SH-SY5Y (cell line): ENCODE results near the gene SLC30A3.
A peak's percentile ranks its signal among the peaks of the same experiment; 100 is the strongest.

Source experiments
- GATA2 ChIP-seq: IDR thresholded peaks from 2 replicates; pipeline ENCODE4 v1.6.1; 2011; ENCODE audit warnings: mild to moderate bottlenecking, low read depth, low read length
- GATA3 ChIP-seq: IDR thresholded peaks from 2 replicates; pipeline ENCODE4 v1.6.1; 2011; ENCODE audit warnings: low read depth, mild to moderate bottlenecking, low read length, moderate library complexity

SLC30A3 gene

DNA sequence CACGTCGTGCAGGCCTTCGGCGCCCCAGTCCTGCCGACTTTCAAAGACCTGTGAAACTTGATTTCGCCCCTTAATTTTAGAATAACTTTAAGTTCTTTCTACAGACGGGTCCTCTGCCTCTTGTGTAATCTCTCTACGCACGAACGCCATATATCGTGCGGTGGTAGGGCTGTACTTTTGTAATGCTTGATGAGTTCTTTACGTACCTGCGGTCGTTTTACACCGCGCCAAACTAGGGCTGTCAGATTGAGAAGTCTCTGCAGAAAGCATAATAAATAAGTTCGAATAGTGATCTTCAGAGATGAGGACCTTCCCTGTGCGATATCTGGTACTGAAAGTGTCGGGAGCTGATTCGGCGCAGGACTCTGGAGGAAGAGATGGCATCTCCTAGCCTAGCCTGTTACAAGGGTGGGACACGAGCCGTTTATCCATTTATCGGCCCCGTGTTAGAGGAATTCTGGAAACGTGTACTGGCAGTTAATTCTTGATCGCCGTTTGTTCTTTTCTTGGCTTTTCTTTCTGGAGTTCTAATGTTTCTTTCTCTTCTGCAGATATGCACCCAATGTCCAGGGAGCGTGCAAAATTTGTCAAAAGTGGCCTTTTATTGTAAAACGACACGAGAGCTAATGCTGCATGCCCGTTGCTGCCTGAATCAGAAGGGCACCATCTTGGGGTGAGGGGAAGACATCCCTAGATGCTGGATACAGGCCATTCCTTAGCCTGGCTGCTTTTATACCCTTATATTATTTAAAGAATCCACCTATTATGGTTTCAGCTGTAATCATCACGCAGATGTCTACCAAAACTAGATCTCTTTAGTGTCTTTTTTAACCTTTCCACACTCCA is 50.0 kb downstream of the SLC30A3 start:
- TF ChIP-seq GATA3 (no peak), GATA2 (peak; percentile 51; the same call in 1 of the 2 replicates)

DNA sequence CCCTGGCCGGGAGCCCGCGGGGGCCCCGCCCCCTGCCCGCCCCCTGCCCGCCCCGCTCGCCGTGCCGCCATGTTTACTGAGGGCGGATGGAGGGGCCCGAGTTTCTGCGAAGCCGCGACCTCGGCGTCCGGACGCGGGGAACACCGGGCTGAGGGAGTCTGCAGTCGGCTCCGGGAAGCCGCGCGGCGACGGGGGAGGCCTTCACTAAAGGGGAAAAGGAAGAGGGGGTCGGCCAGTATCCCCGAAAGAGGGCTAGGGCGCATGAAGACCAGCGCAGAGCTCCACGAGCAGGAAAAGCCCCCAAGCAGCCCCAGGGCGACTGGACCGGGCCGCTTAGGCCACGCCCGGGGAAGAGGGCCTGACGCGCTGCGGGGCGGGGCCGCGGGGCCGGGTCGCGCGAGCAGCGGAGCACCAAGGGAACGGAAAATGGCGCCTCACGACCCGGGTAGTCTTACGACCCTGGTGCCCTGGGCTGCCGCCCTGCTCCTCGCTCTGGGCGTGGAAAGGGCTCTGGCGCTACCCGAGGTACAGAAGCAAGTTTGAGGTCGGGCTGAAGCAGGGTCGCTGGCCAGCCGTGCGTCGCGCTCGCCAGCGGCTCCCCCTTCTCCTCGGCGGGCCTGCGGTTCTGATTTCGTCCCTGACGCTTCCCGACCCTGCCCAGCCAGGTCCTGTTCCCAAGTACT is 50.8 kb downstream of the SLC30A3 start, which contains the start of the genes ATRAID and SLC5A6:
Gene ATRAID, plus strand, starts transcription at position 99 of the 683 bp plus-strand sequence. Its CDS starts 328 bp downstream, at position 427.
Gene SLC5A6, minus strand, starts transcription at position 326 of the 683 bp plus-strand sequence. CDS start 4,618 bp downstream, outside the sequence.
- TF ChIP-seq GATA3: no peak
- no peak; the same call in 1 of the 2 replicates for TF ChIP-seq GATA2

DNA sequence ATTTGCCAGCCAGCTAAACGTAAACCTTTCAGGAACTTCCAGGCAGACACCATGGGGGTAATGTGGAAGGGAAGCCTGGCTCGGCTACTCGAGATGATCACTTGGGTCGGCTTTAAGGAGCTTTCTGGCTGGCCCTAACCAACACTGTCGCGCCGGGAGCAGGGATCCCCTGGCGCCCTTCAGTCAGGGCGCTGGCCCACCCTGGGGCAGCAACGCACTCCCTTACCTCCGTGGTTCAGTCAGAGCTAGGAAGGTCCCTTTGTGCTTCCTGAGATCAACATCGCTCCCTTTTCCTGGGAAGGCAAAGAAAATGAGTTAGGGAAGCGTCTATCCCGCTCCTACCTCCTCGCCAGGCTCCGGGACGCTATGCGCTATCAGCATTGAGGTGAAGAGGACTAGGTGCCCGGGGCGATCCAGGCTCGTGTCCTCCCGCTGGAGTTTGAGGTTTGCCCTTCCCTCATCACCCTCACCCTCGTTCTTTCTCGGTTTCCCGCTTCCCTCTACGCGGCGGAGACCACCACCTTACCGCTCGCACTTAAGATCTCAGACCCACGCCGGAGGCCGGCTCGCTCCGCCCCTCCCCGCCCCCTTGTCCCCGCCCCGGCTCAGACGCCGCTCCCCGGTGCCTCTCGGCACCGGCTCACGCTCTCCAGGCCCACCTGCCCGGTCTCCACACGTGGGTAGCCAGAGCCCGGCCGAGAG is 51.5 kb downstream of the SLC30A3 start:
- TF ChIP-seq GATA3: no peak
- no peak for TF ChIP-seq GATA2

DNA sequence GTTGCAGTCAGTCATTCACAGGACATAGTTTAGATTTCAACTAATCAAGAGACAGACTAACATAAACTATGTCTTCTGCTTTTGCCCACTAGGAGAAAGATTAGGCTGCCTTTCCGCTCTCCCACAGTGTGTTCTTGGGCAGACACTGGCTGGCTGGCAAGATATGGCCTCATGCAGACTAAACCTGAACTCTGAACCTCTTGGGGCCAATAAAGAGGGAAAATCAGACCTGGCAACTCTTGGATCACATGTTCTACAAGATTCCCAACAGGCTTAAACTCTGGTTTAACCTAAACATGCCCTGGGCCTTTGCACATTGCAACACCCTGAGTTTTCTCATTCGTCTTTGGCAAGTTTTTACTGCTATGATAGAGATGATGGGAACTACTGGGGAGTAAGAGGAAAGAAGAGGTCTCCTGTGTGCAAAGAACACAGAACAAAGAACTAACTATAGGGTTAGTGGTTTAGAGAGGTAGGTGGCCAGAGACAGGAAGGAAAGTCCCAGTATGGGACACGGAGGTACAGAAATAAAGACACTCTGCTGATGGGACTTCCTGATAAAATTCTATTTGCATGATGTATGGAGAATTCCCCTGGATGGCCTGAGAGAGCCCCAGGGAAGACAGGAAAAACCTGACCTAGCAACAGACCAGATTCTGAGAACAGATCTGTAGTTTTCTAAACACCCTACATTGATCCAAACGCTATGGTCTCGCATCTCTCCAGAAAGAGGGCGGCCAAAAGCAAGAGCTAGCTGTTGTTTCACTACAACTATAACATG is 53.0 kb downstream of the SLC30A3 start:
- TF ChIP-seq GATA3: no peak
- TF ChIP-seq GATA2: no peak

DNA sequence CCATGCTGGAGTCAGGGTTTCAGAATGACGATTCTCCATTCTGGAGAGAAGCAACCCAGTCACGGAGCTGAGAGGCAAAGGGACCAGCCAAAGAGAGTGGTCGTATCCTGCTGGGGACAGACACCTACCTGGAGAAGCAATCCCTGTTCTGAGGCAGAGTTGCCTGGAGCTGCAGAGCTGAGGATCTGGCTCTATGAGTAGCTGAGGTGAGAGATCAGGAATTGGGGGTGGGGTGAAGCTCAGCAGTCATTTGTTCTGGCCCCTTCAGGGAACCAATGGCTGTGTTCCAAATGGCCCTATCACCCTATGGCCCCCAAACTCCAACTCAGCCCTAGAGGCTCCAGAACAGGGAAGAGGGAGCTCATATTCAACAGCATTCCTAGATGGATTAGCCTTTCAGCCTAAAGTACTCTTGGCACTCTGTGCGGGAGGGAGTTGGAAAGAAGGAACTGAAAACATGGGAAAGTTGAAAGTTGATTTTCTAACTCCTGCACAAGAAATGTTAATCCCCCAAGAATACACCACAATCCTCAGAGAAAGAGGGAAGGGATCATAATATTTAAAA is 54.3 kb downstream of the SLC30A3 start:
- TF ChIP-seq GATA2: no peak
- TF ChIP-seq GATA3: no peak

DNA sequence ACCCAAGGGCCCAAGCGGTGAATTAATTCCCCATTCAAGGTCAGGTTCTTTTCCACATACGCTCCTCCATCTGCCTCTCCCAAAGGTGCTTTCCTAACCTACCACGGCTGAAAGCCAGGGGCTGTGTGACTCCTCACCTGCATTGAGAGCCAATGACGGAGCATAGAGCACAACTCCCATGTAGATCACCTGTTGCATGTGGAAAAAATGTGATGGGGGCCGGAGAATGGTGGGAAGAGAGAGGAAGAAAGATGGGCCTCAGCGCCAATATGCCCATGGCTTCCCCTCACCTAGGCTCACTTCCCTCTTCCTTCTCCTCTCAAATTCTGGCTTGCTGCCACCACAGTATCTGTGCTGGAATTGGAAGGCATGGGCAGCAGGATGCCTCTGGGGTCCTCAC is 56.5 kb downstream of the SLC30A3 start:
- TF ChIP-seq GATA2 (no peak), GATA3 (no peak)

DNA sequence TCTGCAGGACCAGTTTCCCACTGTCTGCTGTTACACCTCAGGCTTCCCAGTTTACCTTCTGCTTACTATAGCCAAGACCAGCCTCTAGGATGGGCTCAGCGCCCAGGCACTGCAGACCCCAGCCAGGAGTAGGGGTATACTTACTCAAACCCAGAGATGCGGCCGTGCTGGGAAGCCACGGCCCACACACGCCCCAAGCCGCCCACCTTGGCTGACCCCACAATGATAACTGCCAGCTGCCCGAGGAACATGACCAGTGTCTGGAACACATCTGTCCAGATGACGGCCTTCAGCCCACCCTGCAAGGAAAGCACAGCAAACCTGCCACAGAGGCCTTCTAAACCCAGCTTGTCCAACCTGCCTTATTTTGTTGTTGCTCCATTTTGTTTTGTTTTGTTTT is 57.6 kb downstream of the SLC30A3 start:
- TF ChIP-seq GATA3: no peak

DNA sequence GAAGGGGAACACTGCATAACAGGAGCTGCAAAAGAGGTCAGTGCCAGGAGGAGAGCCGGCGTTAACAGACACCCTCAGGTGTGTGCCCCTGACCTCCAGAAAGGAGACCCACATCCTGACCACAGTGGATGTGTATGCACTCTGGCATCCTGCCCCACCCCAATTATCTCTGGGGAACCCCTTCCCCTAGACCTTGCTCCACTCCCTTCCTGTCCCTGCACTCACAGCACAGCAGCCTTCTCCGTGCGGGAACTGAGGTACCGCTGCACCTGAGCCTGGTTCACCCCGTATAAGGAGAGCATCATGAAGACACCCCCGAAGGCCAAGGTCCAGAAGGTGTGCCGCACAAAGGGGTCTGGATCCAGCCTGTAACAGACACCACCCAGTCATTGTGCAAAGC is 58.3 kb downstream of the SLC30A3 start:
- TF ChIP-seq GATA2 (no peak), GATA3 (no peak)

DNA sequence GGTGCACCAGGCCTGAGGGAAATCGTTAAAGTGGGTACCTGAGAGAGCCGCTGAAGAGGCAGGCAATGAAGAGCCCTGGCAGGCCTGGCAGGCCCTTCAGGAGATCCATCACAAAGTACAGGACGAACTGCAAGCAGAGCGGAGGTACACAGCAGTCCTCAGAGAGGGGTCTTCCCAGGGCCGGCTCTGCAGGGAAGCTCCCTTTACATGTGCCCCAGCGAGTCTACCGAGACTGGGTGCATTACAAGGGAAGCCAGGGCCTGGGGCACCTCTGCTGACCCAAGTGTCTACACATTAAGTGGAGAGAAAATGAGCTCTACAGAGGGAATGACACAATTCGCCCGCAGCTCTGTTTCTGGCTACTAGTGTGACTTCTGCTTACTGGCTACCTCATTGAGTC is 59.1 kb downstream of the SLC30A3 start:
- TF ChIP-seq GATA2 (no peak), GATA3 (no peak)
